GM18870 (cell line): ENCODE results near the gene APOBEC3G.
"Not testable (repeated sequence)": the region's sequence is repeated elsewhere in the genome, so short reads cannot be mapped to it uniquely, and the experiment has no call there.

Experiments used
- ATAC-seq: cut with Tn5 transposase; IDR thresholded peaks from one replicate; pipeline ENCODE4 v1.9.1; 2021; ENCODE audit warnings: moderate library complexity; ENCODE audit not compliant: unreplicated experiment

Gene APOBEC3G

GRCh38 chr22:39077026-39077840 lies at the start of gene APOBEC3G:
TSS of gene APOBEC3G (plus strand) at chr22:39077275. CDS start at chr22:39077362, 87 bp downstream.
- ATAC-seq, result peak; percentile 66

- no peak for ATAC-seq
These were observed 49.4 kb upstream of the APOBEC3G start for GRCh38 chr22:39027717-39028116.

- ATAC-seq, result no peak
These were observed 48.8 kb upstream of the APOBEC3G start for GRCh38 chr22:39028281-39028680.

GRCh38 chr22:39029227-39029626 lies 47.8 kb upstream of the APOBEC3G start:
- no peak for ATAC-seq

- ATAC-seq, result no peak
These were observed 46.4 kb upstream of the APOBEC3G start for GRCh38 chr22:39030705-39031104.

GRCh38 chr22:39031434-39032295 lies 45.4 kb upstream of the APOBEC3G start:
- not testable (repeated sequence) for ATAC-seq

GRCh38 chr22:39037071-39037470 lies 40.0 kb upstream of the APOBEC3G start:
- ATAC-seq, result not testable (repeated sequence)

- no peak for ATAC-seq
These were observed 37.6 kb upstream of the APOBEC3G start for GRCh38 chr22:39039306-39040126.

GRCh38 chr22:39040155-39040537 lies 36.9 kb upstream of the APOBEC3G start:
- not testable (repeated sequence) for ATAC-seq

- peak; percentile 87 for ATAC-seq
These were observed 36.4 kb upstream of the APOBEC3G start, which contains the start of gene APOBEC3F for GRCh38 chr22:39040538-39041296. TSS of gene APOBEC3F (plus strand) at chr22:39040864. CDS start at chr22:39040961, 97 bp downstream.

GRCh38 chr22:39041908-39042307 lies 35.2 kb upstream of the APOBEC3G start:
- ATAC-seq, result no peak

- ATAC-seq, result not testable (repeated sequence)
These were observed 34.0 kb upstream of the APOBEC3G start for GRCh38 chr22:39043063-39043462.

- ATAC-seq, result not testable (repeated sequence)
These were observed 31.9 kb upstream of the APOBEC3G start for GRCh38 chr22:39045136-39045535.

GRCh38 chr22:39049486-39049885 lies 27.6 kb upstream of the APOBEC3G start:
- ATAC-seq, result not testable (repeated sequence)

- ATAC-seq, result not testable (repeated sequence)
These were observed 25.1 kb upstream of the APOBEC3G start for GRCh38 chr22:39051844-39052495.

- ATAC-seq, result no peak
These were observed 21.4 kb upstream of the APOBEC3G start for GRCh38 chr22:39055658-39056057.

- ATAC-seq, result not testable (repeated sequence)
These were observed 15.8 kb upstream of the APOBEC3G start for GRCh38 chr22:39061290-39061689.

- not testable (repeated sequence) for ATAC-seq
These were observed 15.1 kb upstream of the APOBEC3G start for GRCh38 chr22:39061951-39062350.

- not testable (repeated sequence) for ATAC-seq
These were observed 13.2 kb upstream of the APOBEC3G start for GRCh38 chr22:39063904-39064303.
